Neutrophil (primary cell): Measurements from ENCODE around the gene EFHC2.

ENCODE experiments used
- H3K27ac ChIP-seq: fragments of 200-600 bp; sonication (generic); 2 replicates; pipeline ENCODE4 v1.5.1; 2016; ENCODE audit warnings: mild to moderate bottlenecking, moderate library complexity
- H3K27me3 ChIP-seq: fragments of 200-600 bp; sonication (generic); 2 replicates; pipeline ENCODE4 v1.6.0; 2016; ENCODE audit warnings: mild to moderate bottlenecking
- H3K36me3 ChIP-seq: fragments of 200-600 bp; sonication (generic); 2 replicates; pipeline ENCODE4 v1.5.1; 2017
- H3K4me1 ChIP-seq, 2 experiments: fragments of 200-600 bp in 1 of 2; sonication (generic) in 1 of 2; 1 replicate in 1 of 2; 2 replicates in 1 of 2; pipeline versions ENCODE4 v1.5.1 to v1.6.1; 2013 to 2016; ENCODE audit warnings: low read depth in 1 of 2, low read length in 1 of 2, mild to moderate bottlenecking in 1 of 2, moderate library complexity in 1 of 2; ENCODE audit not compliant: control insufficient read depth in 1 of 2, insufficient read depth in 1 of 2
- H3K4me3 ChIP-seq, 2 experiments: fragments of 200-600 bp in 1 of 2; sonication (generic) in 1 of 2; 1 replicate in 1 of 2; 2 replicates in 1 of 2; pipeline ENCODE4 v1.5.1; 2013 to 2016; ENCODE audit warnings: low read depth in 1 of 2, low read length in 1 of 2, mild to moderate bottlenecking in 1 of 2, moderate library complexity in 1 of 2
- H3K9me3 ChIP-seq: fragments of 200-600 bp; sonication (generic); 2 replicates; pipeline ENCODE4 v1.5.1; 2016
- CTCF ChIP-seq: fragments of 200-600 bp; sonication (generic); IDR thresholded peaks from 2 replicates; pipeline ENCODE4 v1.5.1; 2016; ENCODE audit warnings: antibody characterized with exemption

EFHC2 gene

GRCh38 chrX:44310227-44310626 lies 33.2 kb downstream of the EFHC2 start:
- TF ChIP-seq CTCF, result no peak
- no peaks in the 10 kb centered on the region for H3K9me3 ChIP-seq
- H3K36me3 ChIP-seq, result no peaks in the 10 kb centered on the region
- no peak overlapping the region for H3K4me3 ChIP-seq
- peaks cover 11 to 25% of the 10 kb centered on the region in 2 experiments for H3K4me1 ChIP-seq
- no peaks in the 10 kb centered on the region for H3K27me3 ChIP-seq
- H3K27ac ChIP-seq, result no peak overlapping the region

GRCh38 chrX:44308869-44309268 lies 34.6 kb downstream of the EFHC2 start:
- peaks cover 1 to 13% of the 10 kb centered on the region in 2 experiments for H3K4me1 ChIP-seq
- no peak for TF ChIP-seq CTCF
- no peaks in the 10 kb centered on the region for H3K36me3 ChIP-seq
- H3K9me3 ChIP-seq, result no peaks in the 10 kb centered on the region
- H3K27ac ChIP-seq, result no peak overlapping the region
- H3K27me3 ChIP-seq, result no peaks in the 10 kb centered on the region
- no peak overlapping the region for H3K4me3 ChIP-seq

- no peaks in the 10 kb centered on the region for H3K4me1 ChIP-seq
- H3K27ac ChIP-seq, result no peak overlapping the region
- H3K4me3 ChIP-seq, result no peak overlapping the region
Observed at GRCh38 chrX:44306356-44306755, 37.1 kb downstream of the EFHC2 start.

GRCh38 chrX:44305921-44306320 lies 37.6 kb downstream of the EFHC2 start:
- Histone ChIP-seq H3K27me3 (no peaks in the 10 kb centered on the region), H3K36me3 (no peaks in the 10 kb centered on the region), H3K27ac (no peak overlapping the region), H3K9me3 (no peaks in the 10 kb centered on the region), H3K4me3 (no peak overlapping the region), H3K4me1 (no peaks in the 10 kb centered on the region)
- TF ChIP-seq CTCF, result no peak

More at GRCh38 chrX:44306356-44306755, 37.1 kb downstream of the EFHC2 start:
- H3K9me3 ChIP-seq, result no peaks in the 10 kb centered on the region
- H3K27me3 ChIP-seq, result no peaks in the 10 kb centered on the region
- TF ChIP-seq CTCF, result no peak
- no peaks in the 10 kb centered on the region for H3K36me3 ChIP-seq

- H3K9me3 ChIP-seq, result no peaks in the 10 kb centered on the region
- H3K27ac ChIP-seq, result no peak overlapping the region
- TF ChIP-seq CTCF, result no peak
- no peaks in the 10 kb centered on the region for H3K27me3 ChIP-seq
- no peak overlapping the region for H3K4me3 ChIP-seq
- H3K4me1 ChIP-seq, result no peaks in the 10 kb centered on the region
- H3K36me3 ChIP-seq, result no peaks in the 10 kb centered on the region
Observed at GRCh38 chrX:44303119-44303518, 40.4 kb downstream of the EFHC2 start.

GRCh38 chrX:44299177-44299576 lies 44.3 kb downstream of the EFHC2 start:
- Histone ChIP-seq H3K4me1 (no peaks in the 10 kb centered on the region), H3K9me3 (no peaks in the 10 kb centered on the region), H3K27ac (no peak overlapping the region), H3K4me3 (no peak overlapping the region), H3K27me3 (no peaks in the 10 kb centered on the region), H3K36me3 (no peaks in the 10 kb centered on the region)
- TF ChIP-seq CTCF, result no peak
